IMR-90 (cell line): ENCODE results near the gene DHRS7B. TPM values are rescaled to one million over a fixed set of nuclear protein-coding genes. Genes with fewer than 3 reads are reported as not detected.
"Not testable (repeated sequence)": the region's sequence is repeated elsewhere in the genome, so short reads cannot be mapped to it uniquely, and the experiment has no call there.

ENCODE experiments used
- ATAC-seq: fragments of 200-7000 bp; cut with Tn5 transposase; 2 replicates; pipeline ENCODE4 v1.9.1; 2020; ENCODE audit warnings: low read depth, mild to moderate bottlenecking, moderate library complexity
- BruUV-seq: library from RNA; stranded (reverse); fragments of 400-500 nt; replicated peaks from 2 replicates; lab custom pipeline; 2021; lab: Mats Ljungman, UMichigan
- CTCF ChIA-PET: fragments of 300-600 bp; formaldehyde crosslinking; extraction: SDS; loops from one replicate; lab custom pipeline; 2021; ENCODE audit warnings: antibody characterized with exemption; lab: Yijun Ruan, JAX
- POLR2A ChIA-PET: fragments of 300-600 bp; sonication (Branson Sonifier 250); formaldehyde crosslinking; loops from one replicate; lab custom pipeline; 2022; ENCODE audit warnings: antibody characterized with exemption; ENCODE audit not compliant: unreplicated experiment; lab: Charles Lee
- DNase-seq: peaks from one replicate; pipeline ENCODE4 v3.0.0; 2013
- H2AFZ ChIP-seq: replicated peaks from 2 replicates; pipeline ENCODE3; 2013; ENCODE audit warnings: low read length, mild to moderate bottlenecking; ENCODE audit not compliant: poor library complexity
- H2AK5ac ChIP-seq: 2 replicates; pipeline ENCODE4 v1.6.1; 2013; ENCODE audit warnings: low read depth, low read length, inconsistent platforms
- H2AK9ac ChIP-seq: replicated peaks from 2 replicates; pipeline ENCODE3; 2013; ENCODE audit warnings: mild to moderate bottlenecking, low read depth, low read length, moderate library complexity; ENCODE audit not compliant: poor library complexity
- H2BK120ac ChIP-seq: 2 replicates; pipeline ENCODE4 v1.6.1; 2013; ENCODE audit warnings: low read depth, low read length, inconsistent platforms
- H2BK15ac ChIP-seq: 3 replicates; pipeline ENCODE4 v1.6.1; 2013; ENCODE audit warnings: low read depth, low read length, inconsistent platforms
- H2BK20ac ChIP-seq: 2 replicates; pipeline ENCODE4 v1.6.1; 2013; ENCODE audit warnings: low read depth, mild to moderate bottlenecking, inconsistent platforms, low read length, moderate library complexity
- H2BK5ac ChIP-seq: 2 replicates; pipeline ENCODE4 v1.6.1; 2013; ENCODE audit warnings: mild to moderate bottlenecking, low read depth, low read length, inconsistent platforms; ENCODE audit not compliant: poor library complexity, severe bottlenecking
- H3K14ac ChIP-seq: replicated peaks from 2 replicates; pipeline ENCODE4 v1.6.1; 2013; ENCODE audit warnings: low read depth, low read length, inconsistent platforms
- H3K18ac ChIP-seq: 2 replicates; pipeline ENCODE4 v1.6.1; 2013; ENCODE audit warnings: low read depth, low read length, control low read depth
- H3K23ac ChIP-seq: 2 replicates; pipeline ENCODE4 v1.6.1; 2013; ENCODE audit warnings: low read depth, low read length, inconsistent platforms
- H3K27ac ChIP-seq: 2 replicates; pipeline ENCODE4 v1.5.1; 2013; ENCODE audit warnings: mild to moderate bottlenecking, control low read depth, low read length; ENCODE audit not compliant: insufficient read depth
- H3K27me3 ChIP-seq: 2 replicates; pipeline ENCODE4 v1.6.1; 2013; ENCODE audit warnings: low read length; ENCODE audit not compliant: control insufficient read depth, insufficient read depth
- H3K36me3 ChIP-seq: 2 replicates; pipeline ENCODE4 v1.6.1; 2013; ENCODE audit warnings: low read length, mixed read lengths; ENCODE audit not compliant: control insufficient read depth, insufficient read depth
- H3K4ac ChIP-seq: 2 replicates; pipeline ENCODE4 v1.6.1; 2013; ENCODE audit warnings: low read depth, low read length, inconsistent platforms
- H3K4me1 ChIP-seq: 2 replicates; pipeline ENCODE4 v1.6.1; 2013; ENCODE audit warnings: low read length, mixed read lengths; ENCODE audit not compliant: control insufficient read depth, insufficient read depth
- H3K4me2 ChIP-seq: 2 replicates; pipeline ENCODE4 v1.6.1; 2013; ENCODE audit warnings: low read depth, mild to moderate bottlenecking, control low read depth, low read length, moderate library complexity
- H3K4me3 ChIP-seq: 2 replicates; pipeline ENCODE4 v1.5.1; 2013; ENCODE audit warnings: low read depth, mild to moderate bottlenecking, control low read depth, low read length, moderate library complexity; ENCODE audit not compliant: insufficient read depth
- H3K56ac ChIP-seq: 2 replicates; pipeline ENCODE4 v1.6.1; 2013; ENCODE audit warnings: low read length, inconsistent platforms; ENCODE audit not compliant: insufficient read depth; ENCODE audit errors: extremely low read depth
- H3K79me1 ChIP-seq, 2 experiments: 2 replicates each; pipeline ENCODE4 v1.6.1; 2013; ENCODE audit warnings: low read length in 2 of 2, inconsistent platforms in 1 of 2, low read depth in 1 of 2
- H3K9ac ChIP-seq: 2 replicates; pipeline ENCODE4 v1.6.1; 2013; ENCODE audit warnings: low read depth, low read length, control low read depth
- H3K9me1 ChIP-seq: 2 replicates; pipeline ENCODE4 v1.6.1; 2013; ENCODE audit warnings: low read length, inconsistent platforms; ENCODE audit not compliant: insufficient read depth
- H3K9me3 ChIP-seq: 2 replicates; pipeline ENCODE4 v1.6.1; 2013; ENCODE audit warnings: low read length; ENCODE audit not compliant: control insufficient read depth, insufficient read depth
- H4K20me1 ChIP-seq: 2 replicates; pipeline ENCODE4 v1.6.1; 2013; ENCODE audit warnings: low read length, inconsistent platforms; ENCODE audit not compliant: insufficient read depth
- H4K5ac ChIP-seq: 2 replicates; pipeline ENCODE4 v1.6.1; 2013; ENCODE audit warnings: mild to moderate bottlenecking, low read depth, low read length, control low read depth
- H4K8ac ChIP-seq, 2 experiments: 2 replicates each; pipeline ENCODE4 v1.6.1; 2013; ENCODE audit warnings: low read depth in 2 of 2, low read length in 2 of 2, control low read depth in 1 of 2, inconsistent platforms in 1 of 2
- H4K91ac ChIP-seq: 2 replicates; pipeline ENCODE4 v1.6.1; 2013; ENCODE audit warnings: low read depth, low read length, inconsistent platforms; ENCODE audit not compliant: insufficient read depth
- WGBS, 2 experiments: methylation state at CpG; one replicate each; pipeline versions ENCODE4 v1.1.5 to v1.1.7; 2013; ENCODE audit warnings: missing lambda C conversion rate in 2 of 2; ENCODE audit not compliant: insufficient read length in 1 of 2; ENCODE audit errors: extremely low coverage in 2 of 2; 5-methylcytosine and 5-hydroxymethylcytosine counted together
- dilution Hi-C: fragments of 300-500 bp; cut with HindIII; formaldehyde crosslinking; loops from one replicate; pipeline ENCODE4 v1.14.3; 2018; ENCODE audit warnings: low sequenced_read_pairs; ENCODE audit not compliant: unreplicated experiment
- in situ Hi-C: fragments of 300-500 bp; cut with MboI; formaldehyde crosslinking; loops from 3 replicates; pipeline ENCODE4 v1.14.3; 2019; ENCODE audit warnings: low sequenced_read_pairs, inconsistent platforms, mixed read lengths
- intact Hi-C: fragments of 100-400 bp; cut with micrococcal nuclease; formaldehyde crosslinking; loops from 2 replicates; pipeline ENCODE4 v1.10.0; 2022
- polyA plus RNA-seq, 3 experiments: library from polyadenylated mRNA; depleted of rRNA; stranded (reverse); fragments of >200 nt; gene quantifications; 2 replicates each; pipeline ENCODE4 v1.2.3, GENCODE V29; 2012; ENCODE audit warnings: low replicate concordance in 1 of 3
- total RNA-seq: library from RNA; depleted of rRNA; stranded (reverse); fragments of >200 nt; gene quantifications from 2 replicates; pipeline ENCODE4 v1.2.3, GENCODE V29; 2012

DHRS7B gene
- total and polyA plus RNA-seq, 2 of the 4 experiments (the other 2 are of a cell fraction) = 24.4 to 34.4 TPM

DNA sequence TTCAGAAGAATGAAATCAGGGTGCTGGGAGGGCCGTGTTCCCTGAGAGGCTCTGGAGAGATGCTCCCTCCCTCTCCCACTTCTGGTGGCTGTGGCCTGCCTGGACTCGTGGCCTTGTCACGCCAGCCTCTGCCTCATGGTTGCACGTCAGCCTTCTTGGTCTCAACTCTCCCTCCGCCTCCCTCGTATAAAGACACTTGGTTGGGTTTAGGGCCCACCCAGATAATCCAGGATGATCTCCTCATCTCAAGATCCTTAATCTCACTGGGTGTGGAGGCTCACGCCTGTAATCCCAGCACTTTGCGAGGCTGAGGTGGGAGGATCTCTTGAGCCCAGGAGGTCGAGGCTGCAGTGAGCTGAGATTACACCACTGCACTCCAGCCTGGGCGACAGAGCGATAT is 100.5 kb downstream of the DHRS7B start:
- dilution Hi-C loops, DNase-seq, CTCF ChIA-PET, H3K9ac ChIP-seq, H4K91ac ChIP-seq, H3K4me2 ChIP-seq, H2AK9ac ChIP-seq, H3K9me3 ChIP-seq, H2AK5ac ChIP-seq, H3K36me3 ChIP-seq, H3K56ac ChIP-seq, in situ Hi-C loops, H2BK5ac ChIP-seq, POLR2A ChIA-PET, H3K27me3 ChIP-seq, intact Hi-C loops, H3K9me1 ChIP-seq, H3K27ac ChIP-seq, H3K4me3 ChIP-seq, H3K23ac ChIP-seq, H4K8ac ChIP-seq, H2BK120ac ChIP-seq, H3K4me1 ChIP-seq, H4K20me1 ChIP-seq, H3K14ac ChIP-seq, H2BK20ac ChIP-seq, BruUV-seq, H2BK15ac ChIP-seq, H4K5ac ChIP-seq, H3K4ac ChIP-seq, H3K18ac ChIP-seq, ATAC-seq, H3K79me1 ChIP-seq: not testable (repeated sequence)
- peak overlapping the region; percentile 49 for H2AFZ ChIP-seq
- WGBS, 2 experiments = 100% methylated on average over 1 of the region's 11 CpGs; no CpG with 5 or more reads in 1 of the 2 experiments
